Gastrocnemius medialis (tissue), 4 donors: ENCODE results near the gene GABBR2. TPM values are rescaled to one million over a fixed set of nuclear protein-coding genes. Genes with fewer than 3 reads are reported as not detected.

Source experiments
- ATAC-seq, 2 donors: fragments of 150-250 bp; one replicate each; pipeline ENCODE4 v1.9.1; 2016
- DNase-seq, 2 donors: peaks; one replicate each; pipeline ENCODE4 v3.0.0-alpha.2; 2019
- H3K27ac ChIP-seq, 4 donors: fragments of 200-600 bp; sonication (generic); 1 replicate in 1 of 4; 2 replicates in 3 of 4; pipeline ENCODE4 v1.5.1; 2016 to 2018; ENCODE audit warnings: mild to moderate bottlenecking in 2 of 4, moderate library complexity in 1 of 4
- H3K27me3 ChIP-seq, 3 donors: fragments of 200-600 bp; sonication (generic) in 2 of 3; 1 replicate in 1 of 3; 2 replicates in 2 of 3; pipeline versions ENCODE4 v1.5.1 to v1.6.0; 2016 to 2019; ENCODE audit warnings: mild to moderate bottlenecking in 1 of 3, moderate library complexity in 1 of 3
- H3K36me3 ChIP-seq, 2 donors: fragments of 200-600 bp; sonication (generic) in 1 of 2; one replicate each; pipeline ENCODE4 v1.5.1; 2017 to 2018
- H3K4me1 ChIP-seq, 2 donors: fragments of 200-600 bp; sonication (generic) in 1 of 2; one replicate each; pipeline ENCODE4 v1.5.1; 2016 to 2017; ENCODE audit warnings: mild to moderate bottlenecking in 2 of 2
- H3K4me3 ChIP-seq, 4 donors: fragments of 200-600 bp; sonication (generic) in 3 of 4; 1 replicate in 1 of 4; 2 replicates in 3 of 4; pipeline ENCODE4 v1.5.1; 2016 to 2019; ENCODE audit warnings: mild to moderate bottlenecking in 2 of 4
- H3K9me3 ChIP-seq, 3 donors: fragments of 200-600 bp; sonication (generic) in 2 of 3; 1 replicate in 1 of 3; 2 replicates in 2 of 3; pipeline ENCODE4 v1.5.1; 2016 to 2019
- POLR2A ChIP-seq, 2 donors: fragments of 450-650 bp; IDR thresholded peaks; one replicate each; pipeline ENCODE4 v1.6.1; 2017; ENCODE audit warnings: antibody characterized with exemption in 2 of 2, mild to moderate bottlenecking in 2 of 2, moderate library complexity in 2 of 2
- in situ Hi-C, 4 donors: fragments of 200-750 bp; cut with MboI; loops; one replicate each; pipeline versions ENCODE4 v1.15.0 to v1.8.0; 2017; ENCODE audit warnings: low sequenced_read_pairs in 4 of 4
- intact Hi-C: fragments of 100-400 bp; cut with DNase I; formaldehyde crosslinking; loops from one replicate; pipeline ENCODE4 v1.15.1; 2023; ENCODE audit warnings: low total_unique reads
- total RNA-seq, 4 donors: library from RNA; depleted of rRNA; stranded (reverse); fragments of >200 nt; gene quantifications; one replicate each; pipeline versions ENCODE4 v1.1.0 to v1.2.3, GENCODE V29; 2016
- TF ChIP-seq, protein P1 (sequence below), 5 experiments: fragments of 450-650 bp in 3 of 5; fragments of 200-600 bp in 2 of 5; sonication (generic) in 2 of 5; IDR thresholded peaks in 4 of 5; conservative IDR thresholded peaks in 1 of 5; 1 replicate in 4 of 5; 2 replicates in 1 of 5; pipeline ENCODE4 v1.5.1; 2016 to 2019; ENCODE audit warnings: antibody characterized with exemption in 5 of 5, mild to moderate bottlenecking in 3 of 5, moderate library complexity in 3 of 5

The GABBR2 gene
- total RNA-seq, 4 donors from 2014 or later = 0.46 to 0.80 TPM; not detected in 2

GRCh38 chr9:98302150-98302549 is 406.6 kb downstream of the GABBR2 start:
- H3K27me3 ChIP-seq = no peaks in the 10 kb centered on the region
- no peak overlapping the region for H3K4me3 ChIP-seq
- no peak for ATAC-seq
- no peak for DNase-seq
- in situ Hi-C loops (loop anchor here in 2 of 4 donors (25.0 kb wide), 1 partner anchor 460 kb away; no protein-coding TSS in a partner anchor), intact Hi-C loops (no loop called here)
- no peaks in the 10 kb centered on the region for H3K4me1 ChIP-seq
- H3K9me3 ChIP-seq = no peaks in the 10 kb centered on the region
- TF ChIP-seq, protein P1, sequence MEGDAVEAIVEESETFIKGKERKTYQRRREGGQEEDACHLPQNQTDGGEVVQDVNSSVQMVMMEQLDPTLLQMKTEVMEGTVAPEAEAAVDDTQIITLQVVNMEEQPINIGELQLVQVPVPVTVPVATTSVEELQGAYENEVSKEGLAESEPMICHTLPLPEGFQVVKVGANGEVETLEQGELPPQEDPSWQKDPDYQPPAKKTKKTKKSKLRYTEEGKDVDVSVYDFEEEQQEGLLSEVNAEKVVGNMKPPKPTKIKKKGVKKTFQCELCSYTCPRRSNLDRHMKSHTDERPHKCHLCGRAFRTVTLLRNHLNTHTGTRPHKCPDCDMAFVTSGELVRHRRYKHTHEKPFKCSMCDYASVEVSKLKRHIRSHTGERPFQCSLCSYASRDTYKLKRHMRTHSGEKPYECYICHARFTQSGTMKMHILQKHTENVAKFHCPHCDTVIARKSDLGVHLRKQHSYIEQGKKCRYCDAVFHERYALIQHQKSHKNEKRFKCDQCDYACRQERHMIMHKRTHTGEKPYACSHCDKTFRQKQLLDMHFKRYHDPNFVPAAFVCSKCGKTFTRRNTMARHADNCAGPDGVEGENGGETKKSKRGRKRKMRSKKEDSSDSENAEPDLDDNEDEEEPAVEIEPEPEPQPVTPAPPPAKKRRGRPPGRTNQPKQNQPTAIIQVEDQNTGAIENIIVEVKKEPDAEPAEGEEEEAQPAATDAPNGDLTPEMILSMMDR (IDR thresholded peaks at IDR 0.05 in 4 of 5, conservative IDR thresholded peaks at IDR 0.05 in 1 of 5) = no peak
- no peak for TF ChIP-seq POLR2A (IDR thresholded peaks at IDR 0.05)
- H3K27ac ChIP-seq = no peak overlapping the region
- no peaks in the 10 kb centered on the region for H3K36me3 ChIP-seq

GRCh38 chr9:98300611-98301010 is 408.1 kb downstream of the GABBR2 start:
- H3K4me3 ChIP-seq = no peak overlapping the region
- no peaks in the 10 kb centered on the region for H3K9me3 ChIP-seq
- H3K27ac ChIP-seq = no peak overlapping the region
- intact Hi-C loops = no loop called here
- no peak for ATAC-seq
- no peak for TF ChIP-seq POLR2A (IDR thresholded peaks at IDR 0.05)
- TF ChIP-seq, protein P1 (IDR thresholded peaks at IDR 0.05 in 4 of 5, conservative IDR thresholded peaks at IDR 0.05 in 1 of 5) = no peak
- H3K36me3 ChIP-seq = no peaks in the 10 kb centered on the region
- no peaks in the 10 kb centered on the region for H3K27me3 ChIP-seq
- in situ Hi-C loops = loop anchor here in 2 of 4 donors (25.0 kb wide), 1 partner anchor 462 kb away; no protein-coding TSS in a partner anchor
- H3K4me1 ChIP-seq = no peaks in the 10 kb centered on the region
- DNase-seq = no peak

DNA sequence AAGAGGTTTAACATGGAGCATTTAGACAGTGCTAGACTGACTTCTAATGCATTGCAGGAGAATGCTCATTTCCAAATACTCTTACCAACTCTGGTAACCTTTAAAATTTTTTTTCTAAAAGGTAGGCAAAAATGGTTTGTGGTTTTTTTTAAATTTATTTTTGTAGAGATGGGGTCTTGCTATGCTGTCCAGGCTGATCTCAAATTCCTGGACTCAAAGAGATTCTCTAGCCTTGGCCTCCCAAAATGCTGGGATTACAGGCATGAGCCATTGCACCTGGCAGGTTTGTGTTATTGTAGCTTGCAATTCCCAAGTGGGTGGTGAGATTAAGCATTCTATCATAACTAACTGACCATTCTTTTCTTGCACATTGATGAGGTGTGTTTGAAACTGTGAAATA is 410.3 kb downstream of the GABBR2 start:
- ATAC-seq = no peak
- in situ Hi-C loops = no loop called here
- H3K27me3 ChIP-seq = no peaks in the 10 kb centered on the region

GRCh38 chr9:98295824-98296223 is 412.9 kb downstream of the GABBR2 start:
- no peaks in the 10 kb centered on the region for H3K36me3 ChIP-seq

More for the DNA sequence above, 410.3 kb downstream of the GABBR2 start:
- DNase-seq = no peak
- Histone ChIP-seq H3K9me3 (no peaks in the 10 kb centered on the region), H3K4me1 (no peaks in the 10 kb centered on the region), H3K27ac (no peak overlapping the region), H3K36me3 (no peaks in the 10 kb centered on the region), H3K4me3 (no peak overlapping the region)
- no peak for TF ChIP-seq POLR2A (IDR thresholded peaks at IDR 0.05)
- TF ChIP-seq, protein P1 (IDR thresholded peaks at IDR 0.05 in 4 of 5, conservative IDR thresholded peaks at IDR 0.05 in 1 of 5) = no peak
- intact Hi-C loops = no loop called here

More at GRCh38 chr9:98295824-98296223, 412.9 kb downstream of the GABBR2 start:
- Histone ChIP-seq H3K27ac (no peak overlapping the region), H3K9me3 (no peaks in the 10 kb centered on the region), H3K4me3 (no peak overlapping the region), H3K27me3 (no peaks in the 10 kb centered on the region), H3K4me1 (no peaks in the 10 kb centered on the region)
- ATAC-seq (no peak), DNase-seq (no peak)
- in situ Hi-C loops = no loop called here
- intact Hi-C loops = no loop called here
- TF ChIP-seq, protein P1 (IDR thresholded peaks at IDR 0.05 in 4 of 5, conservative IDR thresholded peaks at IDR 0.05 in 1 of 5) = no peak
- TF ChIP-seq POLR2A (IDR thresholded peaks at IDR 0.05) = no peak
